Large intestine (tissue), 3 donors: ENCODE results near the gene GABRR1. TPM values are rescaled to one million over a fixed set of nuclear protein-coding genes. Genes with fewer than 3 reads are reported as not detected.

Experiments
- DNase-seq, 2 donors: peaks; one replicate each; pipeline versions ENCODE4 v3.0.0 to v3.0.0-alpha.2; 2013
- H3K27ac ChIP-seq: one replicate; pipeline ENCODE4 v1.5.1; 2013; ENCODE audit warnings: low read length
- H3K27me3 ChIP-seq: 2 replicates; pipeline ENCODE4 v1.6.1; 2013; ENCODE audit warnings: low read length; ENCODE audit not compliant: control insufficient read depth, insufficient read depth
- H3K36me3 ChIP-seq: 2 replicates; pipeline ENCODE4 v1.6.1; 2013; ENCODE audit warnings: low read length; ENCODE audit not compliant: control insufficient read depth, insufficient read depth
- H3K4me1 ChIP-seq: one replicate; pipeline ENCODE4 v1.6.1; 2013; ENCODE audit warnings: low read length; ENCODE audit not compliant: control insufficient read depth, insufficient read depth
- H3K4me3 ChIP-seq: one replicate; pipeline ENCODE4 v1.5.1; 2013; ENCODE audit warnings: low read length
- H3K9me3 ChIP-seq: one replicate; pipeline ENCODE4 v1.6.1; 2013; ENCODE audit warnings: mild to moderate bottlenecking, low read depth, low read length, moderate library complexity; ENCODE audit not compliant: control insufficient read depth
- WGBS: methylation state at CpG from one replicate; pipeline ENCODE4 v1.1.5; 2013; ENCODE audit warnings: low lambda C conversion rate; ENCODE audit not compliant: insufficient coverage; 5-methylcytosine and 5-hydroxymethylcytosine counted together
- polyA plus RNA-seq: library from polyadenylated mRNA; unstranded; fragments of 120-200 nt; gene quantifications from one replicate; pipeline ENCODE4 v1.2.1, GENCODE V29; 2013

The GABRR1 gene
- polyA plus RNA-seq, 1 donor, result 0.06 TPM

GRCh38 chr6:89198235-89198634 is 18.9 kb downstream of the GABRR1 start:
- Histone ChIP-seq H3K4me3 (no peak overlapping the region), H3K27ac (no peak overlapping the region), H3K9me3 (peaks cover 4% of the 10 kb centered on the region), H3K36me3 (no peaks in the 10 kb centered on the region), H3K27me3 (peaks cover 3% of the 10 kb centered on the region), H3K4me1 (no peaks in the 10 kb centered on the region)
- WGBS, result no CpG with 5 or more reads among the region's 7 CpGs
- no peak for DNase-seq

- Histone ChIP-seq H3K27me3 (peaks cover 3% of the 10 kb centered on the region), H3K9me3 (peaks cover 4% of the 10 kb centered on the region), H3K36me3 (no peaks in the 10 kb centered on the region), H3K4me3 (no peak overlapping the region), H3K27ac (no peak overlapping the region), H3K4me1 (no peaks in the 10 kb centered on the region)
- DNase-seq, result no peak
- no CpG with 5 or more reads among the region's 4 CpGs for WGBS
Measured at GRCh38 chr6:89197141-89197540, 20.0 kb downstream of the GABRR1 start.

- WGBS, result no CpG with 5 or more reads among the region's 1 CpG
Measured at GRCh38 chr6:89194559-89194958, 22.6 kb downstream of the GABRR1 start.

GRCh38 chr6:89190741-89191140 is 26.4 kb downstream of the GABRR1 start:
- H3K27me3 ChIP-seq, result peaks cover 3% of the 10 kb centered on the region
- H3K9me3 ChIP-seq, result peaks cover 4% of the 10 kb centered on the region
- no peak overlapping the region for H3K4me3 ChIP-seq
- DNase-seq, result no peak
- no peaks in the 10 kb centered on the region for H3K4me1 ChIP-seq
- WGBS, result no CpG with 5 or more reads among the region's 5 CpGs
- H3K27ac ChIP-seq, result no peak overlapping the region
- H3K36me3 ChIP-seq, result no peaks in the 10 kb centered on the region

More at GRCh38 chr6:89194559-89194958, 22.6 kb downstream of the GABRR1 start:
- no peak for DNase-seq
- no peak overlapping the region for H3K4me3 ChIP-seq
- H3K36me3 ChIP-seq, result no peaks in the 10 kb centered on the region
- H3K27me3 ChIP-seq, result peaks cover 3% of the 10 kb centered on the region
- H3K27ac ChIP-seq, result no peak overlapping the region
- H3K9me3 ChIP-seq, result peaks cover 4% of the 10 kb centered on the region
- H3K4me1 ChIP-seq, result no peaks in the 10 kb centered on the region

- 92% methylated on average over 2 of the region's 5 CpGs for WGBS
- Histone ChIP-seq H3K27ac (no peak overlapping the region), H3K9me3 (no peaks in the 10 kb centered on the region), H3K4me3 (no peak overlapping the region), H3K4me1 (no peaks in the 10 kb centered on the region), H3K27me3 (no peaks in the 10 kb centered on the region), H3K36me3 (no peaks in the 10 kb centered on the region)
- DNase-seq, result no peak
Measured at GRCh38 chr6:89187504-89187903, 29.7 kb downstream of the GABRR1 start.

- H3K27me3 ChIP-seq, result no peaks in the 10 kb centered on the region
- no peaks in the 10 kb centered on the region for H3K36me3 ChIP-seq
- H3K9me3 ChIP-seq, result no peaks in the 10 kb centered on the region
- DNase-seq, result peak; percentile 16 to 42
- H3K4me3 ChIP-seq, result no peak overlapping the region
- no peaks in the 10 kb centered on the region for H3K4me1 ChIP-seq
- no peak overlapping the region for H3K27ac ChIP-seq
- no CpG with 5 or more reads among the region's 2 CpGs for WGBS
Measured at GRCh38 chr6:89186762-89187161, 30.4 kb downstream of the GABRR1 start.

GRCh38 chr6:89184344-89184743 is 32.8 kb downstream of the GABRR1 start:
- Histone ChIP-seq H3K4me1 (no peaks in the 10 kb centered on the region), H3K27me3 (no peaks in the 10 kb centered on the region), H3K9me3 (no peaks in the 10 kb centered on the region), H3K36me3 (no peaks in the 10 kb centered on the region), H3K27ac (no peak overlapping the region), H3K4me3 (no peak overlapping the region)
- no peak for DNase-seq
- no CpG with 5 or more reads among the region's 9 CpGs for WGBS

- no peaks in the 10 kb centered on the region for H3K27me3 ChIP-seq
- no peaks in the 10 kb centered on the region for H3K4me1 ChIP-seq
- no peak overlapping the region for H3K27ac ChIP-seq
- WGBS, result no CpG with 5 or more reads among the region's 2 CpGs
- H3K36me3 ChIP-seq, result no peaks in the 10 kb centered on the region
- no peak overlapping the region for H3K4me3 ChIP-seq
- no peaks in the 10 kb centered on the region for H3K9me3 ChIP-seq
- DNase-seq, result no peak
Measured at GRCh38 chr6:89183294-89183693, 33.9 kb downstream of the GABRR1 start.

GRCh38 chr6:89180971-89181370 is 36.2 kb downstream of the GABRR1 start:
- whole genome bisulfite sequencing, result no CpG with 5 or more reads among the region's 1 CpG
- no peaks in the 10 kb centered on the region for H3K36me3 ChIP-seq
- H3K9me3 ChIP-seq, result no peaks in the 10 kb centered on the region
- H3K27ac ChIP-seq, result no peak overlapping the region
- DNase-seq, result no peak
- no peaks in the 10 kb centered on the region for H3K27me3 ChIP-seq
- no peak overlapping the region for H3K4me3 ChIP-seq
- no peaks in the 10 kb centered on the region for H3K4me1 ChIP-seq

GRCh38 chr6:89180112-89180511 is 37.0 kb downstream of the GABRR1 start:
- no CpG with 5 or more reads among the region's 13 CpGs for WGBS
- peaks cover 4% of the 10 kb centered on the region for H3K4me1 ChIP-seq

GRCh38 chr6:89173634-89174033 is 43.5 kb downstream of the GABRR1 start:
- no peaks in the 10 kb centered on the region for H3K27me3 ChIP-seq
- no peak overlapping the region for H3K27ac ChIP-seq
- DNase-seq, result no peak
- peaks cover 4% of the 10 kb centered on the region for H3K4me1 ChIP-seq
- WGBS, result 100% methylated on average over 1 of the region's 4 CpGs
- no peaks in the 10 kb centered on the region for H3K36me3 ChIP-seq
- no peaks in the 10 kb centered on the region for H3K9me3 ChIP-seq
- H3K4me3 ChIP-seq, result no peak overlapping the region

More at GRCh38 chr6:89180112-89180511, 37.0 kb downstream of the GABRR1 start:
- no peaks in the 10 kb centered on the region for H3K36me3 ChIP-seq
- no peak overlapping the region for H3K27ac ChIP-seq
- DNase-seq, result no peak
- no peaks in the 10 kb centered on the region for H3K27me3 ChIP-seq
- H3K4me3 ChIP-seq, result no peak overlapping the region
- no peaks in the 10 kb centered on the region for H3K9me3 ChIP-seq
